ENCODE measurements around the gene AADAC.
A peak's percentile ranks its signal among the peaks of the same experiment; 100 is the strongest.
"Not testable (repeated sequence)": the region's sequence is repeated elsewhere in the genome, so short reads cannot be mapped to it uniquely, and the experiment has no call there.

The AADAC gene

DNA sequence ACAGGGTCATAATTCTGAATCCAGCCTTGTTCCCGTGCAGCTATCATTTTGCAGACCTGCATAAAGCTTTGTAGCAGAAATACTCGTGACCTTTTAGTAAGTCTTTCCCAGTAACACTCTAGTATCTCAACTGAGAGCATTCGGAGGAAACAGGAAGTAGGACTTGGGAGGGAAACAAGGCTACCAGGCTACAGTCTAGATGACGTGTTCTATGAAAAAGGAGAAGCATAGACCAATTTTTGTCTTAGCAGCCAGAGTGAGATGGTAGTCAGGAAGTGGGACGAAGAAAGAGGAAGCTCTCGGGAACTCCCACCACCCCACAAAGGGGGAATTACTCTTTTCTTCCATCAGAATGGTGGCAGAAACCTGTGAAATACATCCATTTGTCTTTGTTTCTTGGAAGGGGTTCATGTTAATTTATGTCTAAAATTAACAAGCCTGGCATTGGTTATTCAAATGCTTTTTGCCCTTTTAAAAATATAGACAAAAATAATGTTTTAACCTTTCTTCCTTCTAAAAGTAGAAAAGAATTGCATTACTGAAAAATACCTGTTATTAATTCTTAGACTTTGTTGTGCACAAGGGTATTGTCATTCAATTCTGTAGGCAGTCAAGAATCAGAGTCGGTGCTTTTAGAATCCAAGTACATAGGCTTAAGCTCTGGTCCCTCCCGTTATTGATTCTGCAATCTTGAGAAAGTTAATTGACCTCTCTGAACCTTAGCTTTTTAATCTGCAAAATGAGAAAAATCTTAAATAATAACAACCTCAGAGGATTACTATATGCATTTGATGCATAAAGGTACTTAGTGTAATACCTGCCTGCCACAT is 57.9 kb downstream of the AADAC start:
- DNase-seq, result no peak
- no peak overlapping the region for H3K9ac ChIP-seq (ENCODE audit: low read depth, low read length)
- H3K36me3 ChIP-seq (ENCODE audit: insufficient read depth, low read length), result no peaks in the 10 kb centered on the region
- peaks cover 53% of the 10 kb centered on the region for H3K4me1 ChIP-seq (ENCODE audit: insufficient read depth, low read length)
- H3K4me3 ChIP-seq (ENCODE audit: low read depth in 1 of 2, low read length in 2 of 2), result no peak overlapping the region
- TF ChIP-seq, protein P1, sequence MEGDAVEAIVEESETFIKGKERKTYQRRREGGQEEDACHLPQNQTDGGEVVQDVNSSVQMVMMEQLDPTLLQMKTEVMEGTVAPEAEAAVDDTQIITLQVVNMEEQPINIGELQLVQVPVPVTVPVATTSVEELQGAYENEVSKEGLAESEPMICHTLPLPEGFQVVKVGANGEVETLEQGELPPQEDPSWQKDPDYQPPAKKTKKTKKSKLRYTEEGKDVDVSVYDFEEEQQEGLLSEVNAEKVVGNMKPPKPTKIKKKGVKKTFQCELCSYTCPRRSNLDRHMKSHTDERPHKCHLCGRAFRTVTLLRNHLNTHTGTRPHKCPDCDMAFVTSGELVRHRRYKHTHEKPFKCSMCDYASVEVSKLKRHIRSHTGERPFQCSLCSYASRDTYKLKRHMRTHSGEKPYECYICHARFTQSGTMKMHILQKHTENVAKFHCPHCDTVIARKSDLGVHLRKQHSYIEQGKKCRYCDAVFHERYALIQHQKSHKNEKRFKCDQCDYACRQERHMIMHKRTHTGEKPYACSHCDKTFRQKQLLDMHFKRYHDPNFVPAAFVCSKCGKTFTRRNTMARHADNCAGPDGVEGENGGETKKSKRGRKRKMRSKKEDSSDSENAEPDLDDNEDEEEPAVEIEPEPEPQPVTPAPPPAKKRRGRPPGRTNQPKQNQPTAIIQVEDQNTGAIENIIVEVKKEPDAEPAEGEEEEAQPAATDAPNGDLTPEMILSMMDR (IDR thresholded peaks at IDR 0.05; ENCODE audit: borderline replicate concordance, extremely low read depth, low read length, poor library complexity, severe bottlenecking), result no peak
- no peak for TF ChIP-seq EZH2 (IDR thresholded peaks at IDR 0.05; ENCODE audit: borderline replicate concordance, low read depth, low read length, severe bottlenecking)
- peak; percentile 43 for ATAC-seq (ENCODE audit: insufficient read depth, low read depth)
- H3K27ac ChIP-seq (ENCODE audit: low read length), result peak overlapping the region; percentile 48
- peak overlapping the region; percentile 83 for H2AFZ ChIP-seq (ENCODE audit: low read depth, low read length)
- no peaks in the 10 kb centered on the region for H3K79me2 ChIP-seq (ENCODE audit: insufficient read depth, low read length)
- H4K20me1 ChIP-seq (ENCODE audit: insufficient read depth, low read length), result no peaks in the 10 kb centered on the region
- H3K9me3 ChIP-seq (ENCODE audit: insufficient read depth, low read length, severe bottlenecking), result no peaks in the 10 kb centered on the region
- 0 out of 2 replicates have a peak overlapping the region, but pooled peaks have one; percentile 16 for H3K4me2 ChIP-seq (ENCODE audit: insufficient read depth, low read length)
- H3K27me3 ChIP-seq (ENCODE audit: insufficient read depth, low read length, poor library complexity), result no peaks in the 10 kb centered on the region

DNA sequence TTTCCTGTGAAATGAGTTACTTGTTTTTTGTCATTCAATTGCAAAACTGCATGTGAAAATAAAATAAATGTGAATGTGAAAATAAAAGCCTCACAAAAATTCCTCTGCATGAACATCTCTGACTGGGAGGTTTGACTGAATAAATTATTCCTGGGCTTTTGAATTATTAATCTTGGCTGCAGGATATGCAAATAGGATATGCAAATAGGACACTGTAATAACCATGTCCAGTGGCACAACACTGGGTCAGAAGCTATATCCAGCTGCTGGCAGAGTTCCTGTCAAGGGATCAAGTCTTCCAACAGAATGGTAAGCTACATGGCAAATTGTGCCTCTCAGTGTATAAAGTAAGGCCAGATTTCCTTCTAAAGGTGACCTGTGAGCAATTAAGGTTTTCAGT is 59.5 kb downstream of the AADAC start, which contains the start of gene SUCNR1:
Gene SUCNR1 (plus strand): TSS at position 246 of the 400 bp plus-strand sequence. CDS start 6,250 bp downstream, outside the sequence.
- Histone ChIP-seq H3K27me3 (ENCODE audit: insufficient read depth, low read length, poor library complexity) (no peaks in the 10 kb centered on the region), H3K79me2 (ENCODE audit: insufficient read depth, low read length) (no peaks in the 10 kb centered on the region), H3K4me3 (ENCODE audit: low read depth in 1 of 2, low read length in 2 of 2) (no peak within 1 kb of the TSS), H3K9ac (ENCODE audit: low read depth, low read length) (no peak within 1 kb of the TSS), H4K20me1 (ENCODE audit: insufficient read depth, low read length) (no peaks in the 10 kb centered on the region), H3K9me3 (ENCODE audit: insufficient read depth, low read length, severe bottlenecking) (no peaks in the 10 kb centered on the region), H3K4me1 (ENCODE audit: insufficient read depth, low read length) (peaks cover 48% of the 10 kb centered on the region), H3K4me2 (ENCODE audit: insufficient read depth, low read length) (no peak within 1 kb of the TSS), H3K36me3 (ENCODE audit: insufficient read depth, low read length) (no peaks in the 10 kb centered on the region), H2AFZ (ENCODE audit: low read depth, low read length) (no peak within 1 kb of the TSS), H3K27ac (ENCODE audit: low read length) (peak within 1 kb of the TSS; percentile 29; the same call in 1 of the 2 replicates)
- DNase-seq (no peak), ATAC-seq (ENCODE audit: insufficient read depth, low read depth) (no peak)
- no peak for TF ChIP-seq EZH2 (IDR thresholded peaks at IDR 0.05; ENCODE audit: borderline replicate concordance, low read depth, low read length, severe bottlenecking)
- TF ChIP-seq, protein P1 (IDR thresholded peaks at IDR 0.05; ENCODE audit: borderline replicate concordance, extremely low read depth, low read length, poor library complexity, severe bottlenecking), result no peak

DNA sequence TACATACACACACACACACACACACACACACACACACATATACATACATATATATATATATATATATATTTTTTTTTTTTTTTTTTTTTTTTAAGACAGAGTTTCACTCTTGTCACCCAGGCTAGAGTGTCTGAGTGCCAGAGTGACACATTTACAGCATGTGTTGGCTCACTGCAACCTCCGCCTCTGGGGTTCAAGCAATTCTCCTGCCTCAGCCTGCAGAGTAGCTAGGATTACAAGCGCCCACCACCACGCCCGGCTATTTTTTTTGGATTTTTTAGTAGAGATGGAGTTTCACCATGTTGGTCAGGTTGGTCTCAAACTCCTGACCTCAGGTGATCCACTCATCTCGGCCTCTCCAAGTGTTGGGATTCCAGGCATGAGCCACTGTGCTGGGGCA is 60.2 kb downstream of the AADAC start:
- H3K9ac ChIP-seq (ENCODE audit: low read depth, low read length); H3K4me2 ChIP-seq (ENCODE audit: insufficient read depth, low read length); H3K9me3 ChIP-seq (ENCODE audit: insufficient read depth, low read length, severe bottlenecking); ATAC-seq (ENCODE audit: insufficient read depth, low read depth); H3K4me3 ChIP-seq (ENCODE audit: low read depth in 1 of 2, low read length in 2 of 2); H3K27me3 ChIP-seq (ENCODE audit: insufficient read depth, low read length, poor library complexity); H3K27ac ChIP-seq (ENCODE audit: low read length); H2AFZ ChIP-seq (ENCODE audit: low read depth, low read length); H3K36me3 ChIP-seq (ENCODE audit: insufficient read depth, low read length); H4K20me1 ChIP-seq (ENCODE audit: insufficient read depth, low read length); DNase-seq; H3K79me2 ChIP-seq (ENCODE audit: insufficient read depth, low read length): not testable (repeated sequence)
- H3K4me1 ChIP-seq (ENCODE audit: insufficient read depth, low read length), result peaks cover 48% of the 10 kb centered on the region

DNA sequence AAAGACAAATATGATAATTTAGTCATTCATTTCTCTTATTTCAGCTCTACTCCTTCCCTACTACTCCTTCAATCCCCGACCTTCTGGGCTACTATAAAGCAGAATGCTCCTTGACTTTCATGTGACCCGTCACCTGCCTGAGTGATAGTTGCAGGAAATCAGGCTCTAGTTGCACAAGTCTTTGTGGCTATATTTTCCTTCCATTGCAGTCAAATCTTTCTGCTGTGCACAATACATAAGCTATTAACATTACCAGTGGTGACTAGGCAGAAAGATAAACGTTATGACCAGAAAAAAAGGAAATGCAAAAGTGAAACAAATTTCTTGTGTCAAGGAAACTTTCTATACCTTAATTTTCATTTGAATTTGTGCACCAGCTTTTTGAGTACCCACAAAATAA is 61.8 kb downstream of the AADAC start:
- Histone ChIP-seq H3K4me3 (ENCODE audit: low read depth in 1 of 2, low read length in 2 of 2) (peak overlapping the region in 1 of 2 experiments; percentile 28; a peak in 2 of 4 replicates), H3K36me3 (ENCODE audit: insufficient read depth, low read length) (no peaks in the 10 kb centered on the region), H3K4me2 (ENCODE audit: insufficient read depth, low read length) (peak overlapping the region; percentile 57), H3K27ac (ENCODE audit: low read length) (peak overlapping the region; percentile 86), H3K9ac (ENCODE audit: low read depth, low read length) (peak overlapping the region; percentile 46), H4K20me1 (ENCODE audit: insufficient read depth, low read length) (no peaks in the 10 kb centered on the region), H3K9me3 (ENCODE audit: insufficient read depth, low read length, severe bottlenecking) (no peaks in the 10 kb centered on the region), H3K4me1 (ENCODE audit: insufficient read depth, low read length) (peaks cover 63% of the 10 kb centered on the region), H3K27me3 (ENCODE audit: insufficient read depth, low read length, poor library complexity) (no peaks in the 10 kb centered on the region), H2AFZ (ENCODE audit: low read depth, low read length) (peak overlapping the region; percentile 73), H3K79me2 (ENCODE audit: insufficient read depth, low read length) (no peaks in the 10 kb centered on the region)
- DNase-seq (peak; percentile 48), ATAC-seq (ENCODE audit: insufficient read depth, low read depth) (peak; percentile 85)
- TF ChIP-seq EZH2 (IDR thresholded peaks at IDR 0.05; ENCODE audit: borderline replicate concordance, low read depth, low read length, severe bottlenecking), result no peak
- TF ChIP-seq, protein P1 (IDR thresholded peaks at IDR 0.05; ENCODE audit: borderline replicate concordance, extremely low read depth, low read length, poor library complexity, severe bottlenecking), result no peak

Measured in DND-41 (cell line).